Effector memory CD4-positive, alpha-beta T cell (primary cell): Measurements from ENCODE around the gene ANO5.
"Not testable (repeated sequence)": the region's sequence is repeated elsewhere in the genome, so short reads cannot be mapped to it uniquely, and the experiment has no call there.

Experiments used
- DNase-seq, 3 donors: peaks; one replicate each; pipeline ENCODE4 v3.0.0-alpha.2; 2020
- H3K27ac ChIP-seq: 2 replicates; pipeline ENCODE4 v1.7.0; 2013; ENCODE audit warnings: mild to moderate bottlenecking, low read length, moderate library complexity; ENCODE audit not compliant: insufficient read depth, poor library complexity, severe bottlenecking
- H3K27me3 ChIP-seq: replicated peaks from 2 replicates; pipeline ENCODE4 v1.7.0; 2013; ENCODE audit warnings: mild to moderate bottlenecking, low read length; ENCODE audit not compliant: insufficient read depth, control insufficient read depth, poor library complexity, severe bottlenecking
- H3K36me3 ChIP-seq: 2 replicates; pipeline ENCODE4 v1.7.0; 2013; ENCODE audit warnings: mild to moderate bottlenecking, low read length, moderate library complexity; ENCODE audit not compliant: control insufficient read depth, insufficient read depth
- H3K4me1 ChIP-seq: 2 replicates; pipeline ENCODE4 v1.7.0; 2013; ENCODE audit warnings: low read length, mild to moderate bottlenecking; ENCODE audit not compliant: control insufficient read depth, insufficient read depth, poor library complexity, severe bottlenecking
- H3K4me3 ChIP-seq: 2 replicates; pipeline ENCODE4 v1.7.0; 2013; ENCODE audit warnings: low read length, low read depth, mild to moderate bottlenecking; ENCODE audit not compliant: insufficient read depth, poor library complexity, severe bottlenecking
- H3K9me3 ChIP-seq: 2 replicates; pipeline ENCODE4 v1.7.0; 2013; ENCODE audit warnings: mild to moderate bottlenecking, low read length, moderate library complexity; ENCODE audit not compliant: control insufficient read depth

ANO5 gene

GRCh38 chr11:22246992-22247391 is 54.1 kb downstream of the ANO5 start:
- no peak overlapping the region for H3K27ac ChIP-seq
- no peaks in the 10 kb centered on the region for H3K9me3 ChIP-seq
- no peak for DNase-seq
- no peaks in the 10 kb centered on the region for H3K4me1 ChIP-seq
- H3K36me3 ChIP-seq, result no peaks in the 10 kb centered on the region
- no peak overlapping the region for H3K4me3 ChIP-seq
- H3K27me3 ChIP-seq, result no peaks in the 10 kb centered on the region

GRCh38 chr11:22249871-22250270 is 57.0 kb downstream of the ANO5 start:
- Histone ChIP-seq H3K27me3 (no peaks in the 10 kb centered on the region), H3K4me3 (no peak overlapping the region)

GRCh38 chr11:22256876-22257275 is 64.0 kb downstream of the ANO5 start:
- Histone ChIP-seq H3K27ac (no peak overlapping the region), H3K36me3 (no peaks in the 10 kb centered on the region), H3K9me3 (no peaks in the 10 kb centered on the region), H3K4me3 (no peak overlapping the region), H3K27me3 (no peaks in the 10 kb centered on the region), H3K4me1 (no peaks in the 10 kb centered on the region)
- DNase-seq, result no peak

More at GRCh38 chr11:22249871-22250270, 57.0 kb downstream of the ANO5 start:
- no peaks in the 10 kb centered on the region for H3K36me3 ChIP-seq
- H3K27ac ChIP-seq, result no peak overlapping the region
- H3K9me3 ChIP-seq, result no peaks in the 10 kb centered on the region
- DNase-seq, result no peak
- H3K4me1 ChIP-seq, result no peaks in the 10 kb centered on the region

GRCh38 chr11:22263613-22264012 is 70.7 kb downstream of the ANO5 start:
- H3K4me1 ChIP-seq, result no peaks in the 10 kb centered on the region
- no peak overlapping the region for H3K27ac ChIP-seq
- H3K4me3 ChIP-seq, result no peak overlapping the region
- DNase-seq, result no peak
- no peaks in the 10 kb centered on the region for H3K9me3 ChIP-seq
- H3K36me3 ChIP-seq, result no peaks in the 10 kb centered on the region
- H3K27me3 ChIP-seq, result no peaks in the 10 kb centered on the region

- not testable (repeated sequence) for H3K4me1 ChIP-seq, H3K27me3 ChIP-seq, DNase-seq, H3K4me3 ChIP-seq, H3K27ac ChIP-seq, H3K36me3 ChIP-seq, H3K9me3 ChIP-seq
Measured at GRCh38 chr11:22268983-22269624, 76.2 kb downstream of the ANO5 start.

- DNase-seq, result no peak
- no peaks in the 10 kb centered on the region for H3K4me1 ChIP-seq
- no peaks in the 10 kb centered on the region for H3K9me3 ChIP-seq
- H3K27ac ChIP-seq, result no peak overlapping the region
- no peak overlapping the region for H3K4me3 ChIP-seq
- no peaks in the 10 kb centered on the region for H3K27me3 ChIP-seq
- H3K36me3 ChIP-seq, result no peaks in the 10 kb centered on the region
Measured at GRCh38 chr11:22273781-22274180, 80.9 kb downstream of the ANO5 start.

- Histone ChIP-seq H3K27ac (no peak overlapping the region), H3K27me3 (no peaks in the 10 kb centered on the region), H3K4me1 (no peaks in the 10 kb centered on the region), H3K4me3 (no peak overlapping the region), H3K9me3 (no peaks in the 10 kb centered on the region), H3K36me3 (no peaks in the 10 kb centered on the region)
- DNase-seq, result no peak
Measured at GRCh38 chr11:22275600-22275999, 82.7 kb downstream of the ANO5 start.

GRCh38 chr11:22276535-22276934 is 83.7 kb downstream of the ANO5 start:
- H3K27me3 ChIP-seq, result no peaks in the 10 kb centered on the region
- H3K4me1 ChIP-seq, result no peaks in the 10 kb centered on the region
- H3K27ac ChIP-seq, result no peak overlapping the region
- DNase-seq, result no peak
- no peaks in the 10 kb centered on the region for H3K36me3 ChIP-seq
- no peaks in the 10 kb centered on the region for H3K9me3 ChIP-seq
- H3K4me3 ChIP-seq, result no peak overlapping the region

GRCh38 chr11:22284991-22285390 is 92.1 kb downstream of the ANO5 start:
- H3K9me3 ChIP-seq, H3K27ac ChIP-seq, H3K4me1 ChIP-seq, H3K36me3 ChIP-seq, H3K27me3 ChIP-seq, DNase-seq, H3K4me3 ChIP-seq: not testable (repeated sequence)

GRCh38 chr11:22302368-22302767 is 109.5 kb downstream of the ANO5 start:
- Histone ChIP-seq H3K4me3 (no peak overlapping the region), H3K27ac (no peak overlapping the region), H3K9me3 (no peaks in the 10 kb centered on the region), H3K36me3 (no peaks in the 10 kb centered on the region), H3K4me1 (no peaks in the 10 kb centered on the region), H3K27me3 (peaks cover 4% of the 10 kb centered on the region)
- DNase-seq, result no peak
